Measurements from ENCODE around the gene ABCA12. TPM values are rescaled to one million over a fixed set of nuclear protein-coding genes. Genes with fewer than 3 reads are reported as not detected.

ABCA12 gene
- total and polyA plus RNA-seq, 2 of the 8 experiments (the other 6 are each of a cell fraction or from before 2014, with no cell fraction given), result not detected

DNA sequence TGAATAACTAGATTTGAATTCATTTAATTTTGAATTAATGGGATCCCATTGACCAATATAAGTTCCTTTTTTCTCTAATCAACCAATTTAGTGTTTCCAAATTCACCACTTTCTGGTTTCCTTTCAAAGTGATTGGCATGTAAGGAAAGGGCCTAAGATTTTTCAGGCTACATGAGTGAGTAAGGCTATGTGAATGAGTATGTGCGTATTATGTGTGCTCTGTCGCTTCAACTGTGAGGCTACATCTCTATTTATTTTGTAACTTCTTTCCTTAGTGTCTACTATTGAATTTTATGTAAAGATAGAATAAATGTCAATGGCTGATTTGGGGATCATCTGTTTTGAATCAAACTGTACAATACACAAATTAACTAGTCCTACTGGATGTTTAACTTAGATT, 110.6 kb downstream of the ABCA12 start:
- no peaks in the 10 kb centered on the region for H3K27me3 ChIP-seq (replicated peaks in 1 of 4; ENCODE audit: control insufficient read depth in 3 of 4, extremely low read depth in 1 of 4, insufficient read depth in 3 of 4, low read length in 3 of 4)
- H2AFZ ChIP-seq (ENCODE audit: low read length), result no peak overlapping the region
- 21% methylated on average over 2 of the region's 2 CpGs; no CpG with 5 or more reads in 1 of the 2 experiments for WGBS, 2 experiments (ENCODE audit: extremely low coverage in 1 of 2, insufficient coverage in 1 of 2, insufficient read length in 1 of 2, insufficient replicate concordance in 2 of 2, low coverage in 1 of 2, low lambda C conversion rate in 2 of 2, missing lambda C conversion rate in 1 of 2)
- no peak overlapping the region for H2BK12ac ChIP-seq (ENCODE audit: low read depth, low read length)
- TF ChIP-seq KDM4A (IDR thresholded peaks at IDR 0.05; ENCODE audit: low read depth, low read length, severe bottlenecking) (no peak), BACH1 (IDR thresholded peaks at IDR 0.05; ENCODE audit: low read length) (no peak), ATF3 (IDR thresholded peaks at IDR 0.05; ENCODE audit: insufficient read depth, low read depth, low read length) (no peak), POLR2A (IDR thresholded peaks at IDR 0.05; ENCODE audit: control extremely low read depth in 1 of 2, low read depth in 2 of 2, low read length in 2 of 2) (no peak), KDM5A (IDR thresholded peaks at IDR 0.05; ENCODE audit: low read length) (no peak), POU5F1 (IDR thresholded peaks at IDR 0.05; ENCODE audit: low read depth, low read length) (peak; percentile 91), BCL11A (IDR thresholded peaks at IDR 0.05; ENCODE audit: low read depth in 2 of 2, low read length in 2 of 2) (no peak), TAF7 (optimal IDR thresholded peaks at IDR 0.05; ENCODE audit: borderline replicate concordance, low read depth, low read length) (no peak), ZNF274 (IDR thresholded peaks at IDR 0.05; ENCODE audit: borderline replicate concordance, extremely low read depth, low read length) (no peak)
- no peaks in the 10 kb centered on the region for H4K20me1 ChIP-seq (replicated peaks in 1 of 2; ENCODE audit: control insufficient read depth in 1 of 2, insufficient read depth in 2 of 2, low read length in 2 of 2)
- H3K4ac ChIP-seq (replicated peaks; ENCODE audit: insufficient read length, low read depth, low read length), result no peak overlapping the region
- no peak overlapping the region for H4K5ac ChIP-seq (ENCODE audit: insufficient read length, low read depth, low read length)
- no peaks in the 10 kb centered on the region for H3K9me3 ChIP-seq (ENCODE audit: insufficient read depth in 2 of 2, low read depth in 1 of 2, low read length in 1 of 2)
- H3K56ac ChIP-seq (replicated peaks; ENCODE audit: insufficient read length, low read depth, low read length), result no peak overlapping the region
- H3K18ac ChIP-seq (ENCODE audit: extremely low read depth, low read length), result no peak overlapping the region
- no peaks in the 10 kb centered on the region for H3K79me1 ChIP-seq (ENCODE audit: low read depth, low read length)
- DNase-seq (ENCODE audit: low read depth in 1 of 2, low spot score in 2 of 2) (no peak), FAIRE-seq (no peak)
- no peak overlapping the region for H2BK5ac ChIP-seq (ENCODE audit: low read depth, low read length)
- H2BK20ac ChIP-seq (ENCODE audit: low read length), result no peak overlapping the region
- H3K4me3 ChIP-seq (ENCODE audit: extremely low read depth in 1 of 4, insufficient read depth in 2 of 4, low read depth in 3 of 4, low read length in 4 of 4), result no peak overlapping the region
- no peak overlapping the region for H3K27ac ChIP-seq (ENCODE audit: low read depth, low read length)
- H3K4me2 ChIP-seq (ENCODE audit: insufficient read depth in 1 of 2, low read depth in 2 of 2, low read length in 2 of 2), result no peak overlapping the region
- ChIA-PET CTCF (ENCODE audit: partially characterized antibody) (no interaction called here), POLR2A (ENCODE audit: partially characterized antibody) (no interaction called here)
- no peak overlapping the region for H2BK15ac ChIP-seq (ENCODE audit: low read length)
- H2AK5ac ChIP-seq (ENCODE audit: low read depth, low read length), result no peak overlapping the region
- H3K9ac ChIP-seq (replicated peaks in 1 of 4; ENCODE audit: extremely low read depth in 1 of 4, low read depth in 3 of 4, low read length in 3 of 4), result no peak overlapping the region
- no peaks in the 10 kb centered on the region for H3K36me3 ChIP-seq (ENCODE audit: control insufficient read depth in 2 of 4, insufficient read depth in 4 of 4, low read length in 3 of 4)
- H3K4me1 ChIP-seq (replicated peaks in 1 of 4; ENCODE audit: control insufficient read depth in 3 of 4, insufficient read depth in 4 of 4, low read length in 3 of 4), result no peaks in the 10 kb centered on the region; a peak in 1 of 7 replicates
- no peak overlapping the region for H3K14ac ChIP-seq (ENCODE audit: insufficient read length)
- H3K23ac ChIP-seq (ENCODE audit: insufficient read length), result no peak overlapping the region
- H4K8ac ChIP-seq (ENCODE audit: extremely low read depth, insufficient read depth, low read length), result no peak overlapping the region
- no peaks in the 10 kb centered on the region for H3K23me2 ChIP-seq (ENCODE audit: low read depth, low read length)
- no peaks in the 10 kb centered on the region for H3K79me2 ChIP-seq (ENCODE audit: control insufficient read depth in 1 of 2, insufficient read depth in 2 of 2, low read length in 2 of 2)
- no peak overlapping the region for H4K91ac ChIP-seq (replicated peaks; ENCODE audit: insufficient read length, low read length)
- H2BK120ac ChIP-seq (replicated peaks; ENCODE audit: low read depth, low read length), result no peak overlapping the region
